DOHH2 (cell line): ENCODE results near the gene DIP2C.
A peak's percentile ranks its signal among the peaks of the same experiment; 100 is the strongest.

Experiments
- H3F3A ChIP-seq: fragments of 200-600 bp; sonication (generic), shearing (Covaris generic); 2 replicates; pipeline ENCODE4 v1.6.0; 2016; ENCODE audit warnings: antibody characterized with exemption, mild to moderate bottlenecking; ENCODE audit not compliant: control insufficient read depth, insufficient read depth
- H3K27ac ChIP-seq: fragments of 200-600 bp; sonication (generic); 2 replicates; pipeline ENCODE4 v1.5.1; 2014; ENCODE audit warnings: low read depth, mild to moderate bottlenecking, low read length, moderate library complexity
- H3K27me3 ChIP-seq: fragments of 200-600 bp; sonication (generic); 2 replicates; pipeline ENCODE4 v1.6.1; 2014; ENCODE audit warnings: mild to moderate bottlenecking, low read length, mixed read lengths; ENCODE audit not compliant: control insufficient read depth
- H3K36me3 ChIP-seq: fragments of 200-600 bp; sonication (generic); 2 replicates; pipeline ENCODE4 v1.6.1; 2014; ENCODE audit warnings: mild to moderate bottlenecking, low read length, moderate library complexity, mixed read lengths; ENCODE audit not compliant: control insufficient read depth
- H3K4me1 ChIP-seq: fragments of 200-600 bp; sonication (generic); 2 replicates; pipeline ENCODE4 v1.6.1; 2014; ENCODE audit warnings: mild to moderate bottlenecking, low read length, mixed read lengths; ENCODE audit not compliant: control insufficient read depth
- H3K4me2 ChIP-seq: fragments of 200-600 bp; sonication (generic); 2 replicates; pipeline ENCODE4 v1.6.0; 2014; ENCODE audit warnings: mild to moderate bottlenecking, low read length, moderate library complexity
- H3K4me3 ChIP-seq: fragments of 200-600 bp; sonication (generic); 2 replicates; pipeline ENCODE4 v1.5.1; 2014; ENCODE audit warnings: mild to moderate bottlenecking, low read length, mixed read lengths
- H3K79me2 ChIP-seq: fragments of 200-600 bp; sonication (generic); 2 replicates; pipeline ENCODE4 v1.6.1; 2014; ENCODE audit warnings: mild to moderate bottlenecking, low read length, mixed read lengths; ENCODE audit not compliant: control insufficient read depth
- H3K9me2 ChIP-seq: fragments of 200-600 bp; sonication (generic); replicated peaks from 2 replicates; pipeline ENCODE4 v1.6.1; 2014; ENCODE audit warnings: mild to moderate bottlenecking, low read length, mixed read lengths; ENCODE audit not compliant: control insufficient read depth
- H3K9me3 ChIP-seq: fragments of 200-600 bp; sonication (generic); 2 replicates; pipeline ENCODE4 v1.6.1; 2014; ENCODE audit warnings: antibody characterized with exemption, low read length, mixed read lengths; ENCODE audit not compliant: control insufficient read depth, insufficient read depth
- H4K20me1 ChIP-seq: fragments of 200-600 bp; sonication (generic); 2 replicates; pipeline ENCODE4 v1.6.0; 2014; ENCODE audit warnings: low read depth, mild to moderate bottlenecking, antibody characterized with exemption, low read length, moderate library complexity; ENCODE audit not compliant: control insufficient read depth, insufficient read depth
- CTCF ChIP-seq: fragments of 200-600 bp; sonication (generic); IDR thresholded peaks from one replicate; pipeline ENCODE4 v1.5.1; 2014; ENCODE audit warnings: antibody characterized with exemption, mild to moderate bottlenecking, low read depth, low read length; ENCODE audit not compliant: poor library complexity, severe bottlenecking
- EZH2phosphoT487 ChIP-seq: fragments of 200-600 bp; sonication (generic); IDR thresholded peaks from 2 replicates; pipeline ENCODE4 v1.6.1; 2017; ENCODE audit warnings: borderline replicate concordance, mild to moderate bottlenecking, antibody characterized with exemption, low read length, moderate library complexity, mixed read lengths

Gene DIP2C

GRCh38 chr10:506451-507354 lies 182.8 kb downstream of the DIP2C start:
- no peaks in the 10 kb centered on the region for H3K9me2 ChIP-seq
- H3K27me3 ChIP-seq = no peaks in the 10 kb centered on the region
- H3K4me2 ChIP-seq = peak overlapping the region; percentile 35; the same call in 1 of the 2 replicates
- peaks cover 86% of the 10 kb centered on the region for H3K36me3 ChIP-seq
- H3K27ac ChIP-seq = peak overlapping the region; percentile 73
- H3K9me3 ChIP-seq = peaks cover 30% of the 10 kb centered on the region
- peaks cover 93% of the 10 kb centered on the region for H3K79me2 ChIP-seq
- peaks cover 90% of the 10 kb centered on the region for H3K4me1 ChIP-seq
- H3F3A ChIP-seq = peaks cover 24% of the 10 kb centered on the region
- H4K20me1 ChIP-seq = no peaks in the 10 kb centered on the region
- H3K4me3 ChIP-seq = peak overlapping the region; percentile 22; the same call in 1 of the 2 replicates
- no peak for TF ChIP-seq CTCF
- no peak for TF ChIP-seq EZH2phosphoT487

- Histone ChIP-seq H3K36me3 (peaks cover 84% of the 10 kb centered on the region), H3K4me3 (no peak overlapping the region), H3K27ac (peak overlapping the region; percentile 73), H3K9me2 (no peaks in the 10 kb centered on the region), H4K20me1 (no peaks in the 10 kb centered on the region), H3K9me3 (peaks cover 30% of the 10 kb centered on the region), H3K27me3 (no peaks in the 10 kb centered on the region), H3F3A (peaks cover 15% of the 10 kb centered on the region), H3K79me2 (peaks cover 96% of the 10 kb centered on the region), H3K4me2 (no peak overlapping the region; the same call in 1 of the 2 replicates), H3K4me1 (peaks cover 88% of the 10 kb centered on the region)
- TF ChIP-seq CTCF (no peak), EZH2phosphoT487 (no peak)
Measured at GRCh38 chr10:505419-505818, 184.0 kb downstream of the DIP2C start.

GRCh38 chr10:504806-505205 lies 184.7 kb downstream of the DIP2C start:
- Histone ChIP-seq H3K4me1 (peaks cover 82% of the 10 kb centered on the region), H3K4me2 (no peak overlapping the region)

More at GRCh38 chr10:504806-505205, 184.7 kb downstream of the DIP2C start:
- peaks cover 96% of the 10 kb centered on the region for H3K79me2 ChIP-seq
- H3K36me3 ChIP-seq = peaks cover 85% of the 10 kb centered on the region
- no peaks in the 10 kb centered on the region for H4K20me1 ChIP-seq
- no peak for TF ChIP-seq CTCF
- TF ChIP-seq EZH2phosphoT487 = no peak
- no peaks in the 10 kb centered on the region for H3K9me2 ChIP-seq
- peaks cover 15% of the 10 kb centered on the region for H3F3A ChIP-seq
- no peaks in the 10 kb centered on the region for H3K27me3 ChIP-seq
- no peak overlapping the region for H3K4me3 ChIP-seq
- peaks cover 30% of the 10 kb centered on the region for H3K9me3 ChIP-seq
- H3K27ac ChIP-seq = peak overlapping the region; percentile 73
